ENCODE measurements around the gene MMP28. TPM values are rescaled to one million over a fixed set of nuclear protein-coding genes. Genes with fewer than 3 reads are reported as not detected.

The MMP28 gene
- polyA plus RNA-seq, 3 donors, result 1.7 to 3.2 (median 2.0) TPM

- no peak for DNase-seq
Observed at GRCh38 chr17:35727635-35728034, 67.8 kb downstream of the MMP28 start.

- DNase-seq, result no peak
Observed at GRCh38 chr17:35726953-35727460, 68.4 kb downstream of the MMP28 start.

- peak; percentile 71 for DNase-seq
Observed at GRCh38 chr17:35726127-35726952, 69.1 kb downstream of the MMP28 start.

GRCh38 chr17:35725802-35726126 is 69.7 kb downstream of the MMP28 start:
- no peak for DNase-seq

- DNase-seq, result no peak
Observed at GRCh38 chr17:35725058-35725457, 70.4 kb downstream of the MMP28 start.

- DNase-seq, result no peak
Observed at GRCh38 chr17:35723735-35724134, 71.7 kb downstream of the MMP28 start.

GRCh38 chr17:35717475-35717874 is 78.0 kb downstream of the MMP28 start:
- DNase-seq, result no peak

GRCh38 chr17:35716897-35717465 is 78.5 kb downstream of the MMP28 start:
- no peak for DNase-seq

GRCh38 chr17:35716173-35716572 is 79.3 kb downstream of the MMP28 start:
- no peak for DNase-seq

Other genes with a start within 250 kb of the MMP28 start
- gene SLFN14, start 234.8 kb downstream of the MMP28 start, polyA plus RNA-seq (ENCODE audit: insufficient read length in 3 of 3), result under 1 TPM; 0.12 to 0.22 (median 0.17) TPM
- 10 to 100 TPM; 10.3 to 11.5 (median 11.0) TPM for gene PEX12, start 217.1 kb downstream of the MMP28 start, polyA plus RNA-seq (ENCODE audit: insufficient read length in 3 of 3)
- 100 to 1,000 TPM; 120 to 137 (median 127) TPM for gene AP2B1, start 208.3 kb downstream of the MMP28 start, polyA plus RNA-seq (ENCODE audit: insufficient read length in 3 of 3)
- gene RASL10B, start 64.0 kb downstream of the MMP28 start, polyA plus RNA-seq (ENCODE audit: insufficient read length in 3 of 3), result 10 to 100 TPM; 12.4 to 17.1 (median 16.1) TPM
- gene GAS2L2, start 42.4 kb downstream of the MMP28 start, polyA plus RNA-seq (ENCODE audit: insufficient read length in 3 of 3), result under 1 TPM; 0.03 to 0.13 (median 0.07) TPM
- under 1 TPM in 2 of 3 donors, not detected in 1; 0.09 to 0.29 TPM for gene C17orf50, start 34.8 kb downstream of the MMP28 start, polyA plus RNA-seq (ENCODE audit: insufficient read length in 3 of 3)
- gene TAF15, start 13.8 kb upstream of the MMP28 start, polyA plus RNA-seq (ENCODE audit: insufficient read length in 3 of 3), result 100 to 1,000 TPM; 208 to 284 (median 226) TPM
- gene HEATR9, start 73.2 kb upstream of the MMP28 start, polyA plus RNA-seq (ENCODE audit: insufficient read length in 3 of 3), result under 1 TPM; 0.06 to 0.61 (median 0.16) TPM
- gene CCL5, start 84.7 kb upstream of the MMP28 start, polyA plus RNA-seq (ENCODE audit: insufficient read length in 3 of 3), result 1 to 10 TPM in 2 of 3 donors, under 1 TPM in 1; 0.96 to 1.4 (median 1.4) TPM
- 1 to 10 TPM; 2.5 to 4.0 (median 3.6) TPM for gene RDM1, start 135.1 kb upstream of the MMP28 start, polyA plus RNA-seq (ENCODE audit: insufficient read length in 3 of 3)
- not detected for gene LYZL6, start 148.1 kb upstream of the MMP28 start, polyA plus RNA-seq (ENCODE audit: insufficient read length in 3 of 3)
- gene CCL16, start 185.9 kb upstream of the MMP28 start, polyA plus RNA-seq (ENCODE audit: insufficient read length in 3 of 3), result under 1 TPM; 0.17 to 0.42 (median 0.30) TPM
- gene CCL14, start 191.1 kb upstream of the MMP28 start, polyA plus RNA-seq (ENCODE audit: insufficient read length in 3 of 3), result 10 to 100 TPM; 18.3 to 23.1 (median 22.1) TPM
- gene CCL15, start 205.9 kb upstream of the MMP28 start, polyA plus RNA-seq (ENCODE audit: insufficient read length in 3 of 3), result 10 to 100 TPM in 1 of 3 donors, 1 to 10 TPM in 2; 5.2 to 10.5 (median 6.9) TPM
- gene CCL23, start 222.3 kb upstream of the MMP28 start, polyA plus RNA-seq (ENCODE audit: insufficient read length in 3 of 3), result under 1 TPM in 1 of 3 donors, not detected in 2; 0.56 TPM